ENCODE results near the gene WASF3.
"Not testable (repeated sequence)": the region's sequence is repeated elsewhere in the genome, so short reads cannot be mapped to it uniquely, and the experiment has no call there.

The WASF3 gene

GRCh38 chr13:26623125-26623524 is 65.6 kb downstream of the WASF3 start:
- H3K36me3 Mint-ChIP-seq (ENCODE audit: low read depth), result peaks cover 90% of the 10 kb centered on the region
- H3K4me3 Mint-ChIP-seq, result no peak overlapping the region
- no peaks in the 10 kb centered on the region for H3K4me1 Mint-ChIP-seq
- H3K9me3 Mint-ChIP-seq, result peaks cover 37% of the 10 kb centered on the region
- TF ChIP-seq, protein P1, sequence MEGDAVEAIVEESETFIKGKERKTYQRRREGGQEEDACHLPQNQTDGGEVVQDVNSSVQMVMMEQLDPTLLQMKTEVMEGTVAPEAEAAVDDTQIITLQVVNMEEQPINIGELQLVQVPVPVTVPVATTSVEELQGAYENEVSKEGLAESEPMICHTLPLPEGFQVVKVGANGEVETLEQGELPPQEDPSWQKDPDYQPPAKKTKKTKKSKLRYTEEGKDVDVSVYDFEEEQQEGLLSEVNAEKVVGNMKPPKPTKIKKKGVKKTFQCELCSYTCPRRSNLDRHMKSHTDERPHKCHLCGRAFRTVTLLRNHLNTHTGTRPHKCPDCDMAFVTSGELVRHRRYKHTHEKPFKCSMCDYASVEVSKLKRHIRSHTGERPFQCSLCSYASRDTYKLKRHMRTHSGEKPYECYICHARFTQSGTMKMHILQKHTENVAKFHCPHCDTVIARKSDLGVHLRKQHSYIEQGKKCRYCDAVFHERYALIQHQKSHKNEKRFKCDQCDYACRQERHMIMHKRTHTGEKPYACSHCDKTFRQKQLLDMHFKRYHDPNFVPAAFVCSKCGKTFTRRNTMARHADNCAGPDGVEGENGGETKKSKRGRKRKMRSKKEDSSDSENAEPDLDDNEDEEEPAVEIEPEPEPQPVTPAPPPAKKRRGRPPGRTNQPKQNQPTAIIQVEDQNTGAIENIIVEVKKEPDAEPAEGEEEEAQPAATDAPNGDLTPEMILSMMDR (IDR thresholded peaks at IDR 0.05; ENCODE audit: unreplicated experiment in 3 of 3), result no peak
- no peaks in the 10 kb centered on the region for H3K27me3 Mint-ChIP-seq (ENCODE audit: low read depth)
- no peak overlapping the region for H3K27ac Mint-ChIP-seq

DNA sequence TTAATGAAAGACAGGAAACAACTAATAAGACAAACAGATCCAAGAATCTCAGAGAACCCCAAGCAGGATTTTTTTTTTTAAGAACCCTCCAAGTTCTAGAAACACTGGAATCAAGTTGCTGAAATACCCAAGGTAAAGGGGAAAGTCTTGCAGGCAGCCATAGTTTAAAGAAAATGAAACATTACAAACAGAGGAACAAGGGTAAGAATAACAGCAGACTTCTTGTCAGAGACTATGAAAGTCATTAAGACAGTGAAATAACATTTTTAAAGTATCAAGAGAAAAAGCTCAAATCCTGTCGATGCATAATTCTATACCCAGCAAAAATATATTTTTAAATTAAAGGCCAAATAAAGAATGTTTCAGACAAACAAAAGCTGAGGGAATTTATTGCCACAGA is 67.1 kb downstream of the WASF3 start:
- peaks cover 42% of the 10 kb centered on the region for H3K9me3 Mint-ChIP-seq
- no peak overlapping the region for H3K27ac Mint-ChIP-seq
- TF ChIP-seq, protein P1 (IDR thresholded peaks at IDR 0.05; ENCODE audit: unreplicated experiment in 3 of 3), result no peak
- no peaks in the 10 kb centered on the region for H3K4me1 Mint-ChIP-seq
- peaks cover 92% of the 10 kb centered on the region for H3K36me3 Mint-ChIP-seq (ENCODE audit: low read depth)
- H3K27me3 Mint-ChIP-seq (ENCODE audit: low read depth), result no peaks in the 10 kb centered on the region
- H3K4me3 Mint-ChIP-seq, result no peak overlapping the region

GRCh38 chr13:26626271-26626670 is 68.8 kb downstream of the WASF3 start:
- peaks cover 52% of the 10 kb centered on the region for H3K9me3 Mint-ChIP-seq
- H3K4me3 Mint-ChIP-seq, result no peak overlapping the region
- H3K36me3 Mint-ChIP-seq (ENCODE audit: low read depth), result peaks cover 96% of the 10 kb centered on the region

DNA sequence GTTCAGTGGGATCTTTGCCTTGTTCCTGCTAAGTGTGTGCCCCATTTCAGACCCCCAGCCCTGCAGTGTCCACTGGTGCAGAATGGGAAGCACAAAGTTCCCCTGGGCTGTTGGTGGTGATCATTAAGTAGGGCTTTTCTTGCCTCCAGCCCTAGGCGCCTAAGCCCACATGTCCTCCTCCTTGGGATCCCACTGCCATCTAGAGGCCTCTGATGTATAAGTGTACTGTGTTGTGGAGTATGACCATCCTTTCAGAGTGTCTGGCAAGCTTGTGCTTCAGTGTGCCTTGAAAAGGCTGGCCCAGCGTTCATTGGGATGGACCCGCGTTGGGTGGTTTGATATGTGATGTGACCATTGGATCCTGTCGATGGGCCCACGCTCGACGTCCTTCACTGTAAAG is 71.2 kb downstream of the WASF3 start:
- no peak overlapping the region for H3K27ac Mint-ChIP-seq
- TF ChIP-seq, protein P1 (IDR thresholded peaks at IDR 0.05; ENCODE audit: unreplicated experiment in 3 of 3), result no peak
- H3K4me3 Mint-ChIP-seq, result no peak overlapping the region
- H3K36me3 Mint-ChIP-seq (ENCODE audit: low read depth), result peaks cover 95% of the 10 kb centered on the region
- peaks cover 59% of the 10 kb centered on the region for H3K9me3 Mint-ChIP-seq
- H3K27me3 Mint-ChIP-seq (ENCODE audit: low read depth), result no peaks in the 10 kb centered on the region
- H3K4me1 Mint-ChIP-seq, result no peaks in the 10 kb centered on the region

More at GRCh38 chr13:26626271-26626670, 68.8 kb downstream of the WASF3 start:
- Mint-ChIP-seq H3K4me1 (no peaks in the 10 kb centered on the region), H3K27me3 (ENCODE audit: low read depth) (no peaks in the 10 kb centered on the region), H3K27ac (no peak overlapping the region)
- TF ChIP-seq, protein P1 (IDR thresholded peaks at IDR 0.05; ENCODE audit: unreplicated experiment in 3 of 3), result no peak

- Mint-ChIP-seq H3K36me3 (ENCODE audit: low read depth) (peaks cover 95% of the 10 kb centered on the region), H3K4me3 (no peak overlapping the region), H3K4me1 (no peaks in the 10 kb centered on the region), H3K9me3 (peaks cover 59% of the 10 kb centered on the region), H3K27me3 (ENCODE audit: low read depth) (no peaks in the 10 kb centered on the region), H3K27ac (no peak overlapping the region)
- TF ChIP-seq, protein P1 (IDR thresholded peaks at IDR 0.05; ENCODE audit: unreplicated experiment in 3 of 3), result no peak
Observed at GRCh38 chr13:26629260-26629825, 71.9 kb downstream of the WASF3 start.

DNA sequence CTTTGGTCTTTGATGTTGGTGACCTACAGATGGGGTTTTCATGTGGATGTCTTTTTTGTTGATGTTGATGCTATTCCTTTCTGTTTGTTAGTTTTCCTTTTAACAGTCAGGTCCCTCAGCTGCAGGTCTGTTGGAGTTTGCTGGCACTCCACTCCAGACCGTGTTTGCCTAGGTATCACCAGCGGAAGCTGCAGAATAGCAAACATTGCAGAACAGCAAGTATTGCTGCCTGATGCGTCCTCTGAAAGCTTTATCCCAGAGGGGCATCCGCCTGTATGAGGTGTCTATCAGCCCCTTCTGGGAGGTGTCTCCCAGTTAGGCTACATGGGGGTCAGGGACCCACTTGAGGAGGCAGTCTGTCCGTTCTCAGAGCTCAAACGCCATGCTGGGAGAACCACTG is 78.2 kb downstream of the WASF3 start:
- peaks cover 48% of the 10 kb centered on the region for H3K9me3 Mint-ChIP-seq
- not testable (repeated sequence) for H3K27me3 Mint-ChIP-seq (ENCODE audit: low read depth)

DNA sequence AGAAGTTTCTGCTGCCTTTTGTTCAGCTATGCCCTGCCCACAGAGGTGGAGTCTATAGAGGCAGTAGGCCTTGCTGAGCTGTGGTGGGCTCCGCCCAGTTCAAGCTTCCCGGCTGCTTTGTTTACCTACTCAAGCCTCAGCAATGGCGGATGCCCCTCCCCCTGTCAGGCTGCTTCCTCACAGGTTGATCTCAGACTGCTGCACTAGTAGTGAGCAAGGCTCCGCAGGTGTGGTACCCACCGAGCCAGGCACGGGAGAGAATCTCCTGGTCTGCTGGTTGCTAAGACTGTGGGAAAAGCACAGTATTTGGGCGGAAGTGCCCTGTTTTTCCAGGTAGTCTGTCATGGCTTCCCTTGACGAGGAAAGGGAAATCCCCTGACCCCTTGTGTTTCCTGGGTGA is 78.6 kb downstream of the WASF3 start:
- not testable (repeated sequence) for H3K27ac Mint-ChIP-seq; H3K27me3 Mint-ChIP-seq (ENCODE audit: low read depth); H3K4me3 Mint-ChIP-seq; H3K4me1 Mint-ChIP-seq
- peaks cover 77% of the 10 kb centered on the region for H3K36me3 Mint-ChIP-seq (ENCODE audit: low read depth)
- peaks cover 46% of the 10 kb centered on the region for H3K9me3 Mint-ChIP-seq

More for the DNA sequence above, 78.2 kb downstream of the WASF3 start:
- not testable (repeated sequence) for H3K4me3 Mint-ChIP-seq, H3K27ac Mint-ChIP-seq, H3K4me1 Mint-ChIP-seq
- H3K36me3 Mint-ChIP-seq (ENCODE audit: low read depth), result peaks cover 81% of the 10 kb centered on the region

All from nephron (organoid).